ENCODE results near the gene SMIM35. TPM values are rescaled to one million over a fixed set of nuclear protein-coding genes. Genes with fewer than 3 reads are reported as not detected.

Gene SMIM35
- total RNA-seq, 1 experiment from 2014 or later, result not detected

- Histone ChIP-seq H3K4me1 (replicated peaks; ENCODE audit: insufficient read depth) (no peaks in the 10 kb centered on the region), H3K9me2 (ENCODE audit: insufficient read depth) (no peaks in the 10 kb centered on the region), H3K4me3 (no peak overlapping the region), H3K9me3 (ENCODE audit: insufficient read depth, low read depth) (peaks cover 8% of the 10 kb centered on the region; the same call in 1 of the 2 replicates), H3K27ac (no peak overlapping the region), H3K27me3 (ENCODE audit: insufficient read depth, low read depth) (no peaks in the 10 kb centered on the region), H3F3A (ENCODE audit: insufficient read depth, low read depth) (no peaks in the 10 kb centered on the region), H2AFZ (no peak overlapping the region), H4K20me1 (ENCODE audit: insufficient read depth) (no peaks in the 10 kb centered on the region), H3K36me3 (ENCODE audit: low read depth) (no peaks in the 10 kb centered on the region), H3K79me2 (ENCODE audit: low read depth) (no peaks in the 10 kb centered on the region), H3K4me2 (no peak overlapping the region)
- CTCF ChIA-PET, result no interaction called here
- POLR2A ChIA-PET (ENCODE audit: unreplicated experiment), result no interaction called here
- TF ChIP-seq EZH2 (IDR thresholded peaks at IDR 0.05; ENCODE audit: low read depth), result no peak
- TF ChIP-seq, protein P1, sequence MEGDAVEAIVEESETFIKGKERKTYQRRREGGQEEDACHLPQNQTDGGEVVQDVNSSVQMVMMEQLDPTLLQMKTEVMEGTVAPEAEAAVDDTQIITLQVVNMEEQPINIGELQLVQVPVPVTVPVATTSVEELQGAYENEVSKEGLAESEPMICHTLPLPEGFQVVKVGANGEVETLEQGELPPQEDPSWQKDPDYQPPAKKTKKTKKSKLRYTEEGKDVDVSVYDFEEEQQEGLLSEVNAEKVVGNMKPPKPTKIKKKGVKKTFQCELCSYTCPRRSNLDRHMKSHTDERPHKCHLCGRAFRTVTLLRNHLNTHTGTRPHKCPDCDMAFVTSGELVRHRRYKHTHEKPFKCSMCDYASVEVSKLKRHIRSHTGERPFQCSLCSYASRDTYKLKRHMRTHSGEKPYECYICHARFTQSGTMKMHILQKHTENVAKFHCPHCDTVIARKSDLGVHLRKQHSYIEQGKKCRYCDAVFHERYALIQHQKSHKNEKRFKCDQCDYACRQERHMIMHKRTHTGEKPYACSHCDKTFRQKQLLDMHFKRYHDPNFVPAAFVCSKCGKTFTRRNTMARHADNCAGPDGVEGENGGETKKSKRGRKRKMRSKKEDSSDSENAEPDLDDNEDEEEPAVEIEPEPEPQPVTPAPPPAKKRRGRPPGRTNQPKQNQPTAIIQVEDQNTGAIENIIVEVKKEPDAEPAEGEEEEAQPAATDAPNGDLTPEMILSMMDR (conservative IDR thresholded peaks at IDR 0.05), result no peak
- intact Hi-C loops (cut with micrococcal nuclease; ENCODE audit: unreplicated experiment), result no loop called here
- BruUV-seq (replicated peaks), result no TSS peak
- no peak for DNase-seq
These were observed 9.2 kb upstream of the SMIM35 start for GRCh38 chr11:118095967-118096367.

DNA sequence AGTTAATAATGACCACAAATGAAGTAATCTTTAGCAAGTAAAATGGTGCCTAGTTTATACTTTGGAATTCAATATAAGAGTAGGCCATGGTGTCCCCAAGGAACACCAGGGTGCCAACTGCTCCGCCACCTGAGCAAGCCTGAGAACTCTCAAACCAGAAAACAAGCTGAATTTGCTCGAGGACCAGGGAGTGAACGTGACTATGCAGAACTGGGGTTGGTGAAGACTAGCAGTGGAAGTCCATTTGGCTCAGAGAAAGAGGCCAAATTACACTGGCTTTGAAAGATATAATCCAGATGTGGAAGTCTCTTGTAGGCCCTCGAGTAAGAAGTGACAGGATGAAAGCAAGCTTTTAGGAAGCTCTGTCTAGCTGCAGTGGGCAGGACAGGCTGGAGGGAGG, 8.7 kb upstream of the SMIM35 start:
- Histone ChIP-seq H3K4me3 (no peak overlapping the region), H4K20me1 (ENCODE audit: insufficient read depth) (no peaks in the 10 kb centered on the region), H3K9me3 (ENCODE audit: insufficient read depth, low read depth) (peaks cover 9% of the 10 kb centered on the region; the same call in 1 of the 2 replicates), H3K36me3 (ENCODE audit: low read depth) (no peaks in the 10 kb centered on the region), H3K27ac (no peak overlapping the region), H3K79me2 (ENCODE audit: low read depth) (no peaks in the 10 kb centered on the region), H3K4me2 (no peak overlapping the region), H3K4me1 (replicated peaks; ENCODE audit: insufficient read depth) (no peaks in the 10 kb centered on the region), H3K27me3 (ENCODE audit: insufficient read depth, low read depth) (no peaks in the 10 kb centered on the region), H3K9me2 (ENCODE audit: insufficient read depth) (no peaks in the 10 kb centered on the region), H2AFZ (no peak overlapping the region), H3F3A (ENCODE audit: insufficient read depth, low read depth) (no peaks in the 10 kb centered on the region)
- no peak for TF ChIP-seq EZH2 (IDR thresholded peaks at IDR 0.05; ENCODE audit: low read depth)
- ChIA-PET CTCF (no interaction called here), POLR2A (ENCODE audit: unreplicated experiment) (no interaction called here)
- intact Hi-C loops (cut with micrococcal nuclease; ENCODE audit: unreplicated experiment), result no loop called here
- no TSS peak for BruUV-seq (replicated peaks)
- DNase-seq, result peak in 1 of 2 experiments; percentile 35

GRCh38 chr11:118092907-118093571, 6.3 kb upstream of the SMIM35 start:
- ChIA-PET CTCF (no interaction called here), POLR2A (ENCODE audit: unreplicated experiment) (no interaction called here)
- Histone ChIP-seq H3K9me2 (ENCODE audit: insufficient read depth) (no peaks in the 10 kb centered on the region), H3F3A (ENCODE audit: insufficient read depth, low read depth) (no peaks in the 10 kb centered on the region), H3K27me3 (ENCODE audit: insufficient read depth, low read depth) (no peaks in the 10 kb centered on the region), H3K4me2 (no peak overlapping the region), H3K4me3 (no peak overlapping the region), H3K27ac (no peak overlapping the region), H3K79me2 (ENCODE audit: low read depth) (no peaks in the 10 kb centered on the region), H4K20me1 (ENCODE audit: insufficient read depth) (no peaks in the 10 kb centered on the region), H3K9me3 (ENCODE audit: insufficient read depth, low read depth) (peaks cover 19% of the 10 kb centered on the region), H3K4me1 (replicated peaks; ENCODE audit: insufficient read depth) (peaks cover 12% of the 10 kb centered on the region), H3K36me3 (ENCODE audit: low read depth) (no peaks in the 10 kb centered on the region), H2AFZ (no peak overlapping the region)
- peak in 1 of 2 experiments; percentile 33 for DNase-seq
- intact Hi-C loops (cut with micrococcal nuclease; ENCODE audit: unreplicated experiment), result no loop called here
- TF ChIP-seq, protein P1 (conservative IDR thresholded peaks at IDR 0.05), result no peak
- TF ChIP-seq EZH2 (IDR thresholded peaks at IDR 0.05; ENCODE audit: low read depth), result no peak
- BruUV-seq (replicated peaks), result no TSS peak

DNA sequence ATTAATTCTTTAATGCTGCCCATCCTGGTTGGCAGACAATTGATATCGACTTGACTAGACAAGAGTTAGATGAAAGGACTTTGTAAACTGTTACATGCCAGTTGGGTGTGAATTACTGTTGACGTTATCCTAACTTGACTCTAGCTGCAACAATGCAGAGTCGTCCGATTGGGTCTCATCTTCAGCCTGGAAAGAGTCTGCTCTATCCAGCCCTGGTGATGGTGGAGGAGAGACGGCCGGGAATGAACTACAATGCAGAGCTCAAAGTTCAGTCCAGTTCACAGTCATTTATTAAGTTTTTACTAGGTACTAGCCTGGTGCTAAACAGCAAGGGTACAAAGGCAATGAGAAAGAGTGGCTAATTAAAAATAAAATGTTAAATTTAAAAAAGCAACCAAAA, 4.9 kb upstream of the SMIM35 start:
- intact Hi-C loops (cut with micrococcal nuclease; ENCODE audit: unreplicated experiment), result no loop called here
- no peaks in the 10 kb centered on the region for H3K36me3 ChIP-seq (ENCODE audit: low read depth)
- no peak for DNase-seq
- H3F3A ChIP-seq (ENCODE audit: insufficient read depth, low read depth), result no peaks in the 10 kb centered on the region
- H3K9me2 ChIP-seq (ENCODE audit: insufficient read depth), result no peaks in the 10 kb centered on the region
- ChIA-PET CTCF (interaction anchor here (0.5 kb wide), 1 partner anchor 557 kb away, joined by 3 read pairs; no protein-coding TSS in a partner anchor), POLR2A (ENCODE audit: unreplicated experiment) (no interaction called here)
- H3K4me3 ChIP-seq, result no peak overlapping the region
- peaks cover 15% of the 10 kb centered on the region for H3K4me1 ChIP-seq (replicated peaks; ENCODE audit: insufficient read depth)
- TF ChIP-seq, protein P1 (conservative IDR thresholded peaks at IDR 0.05), result no peak
- no peak for TF ChIP-seq EZH2 (IDR thresholded peaks at IDR 0.05; ENCODE audit: low read depth)
- H3K9me3 ChIP-seq (ENCODE audit: insufficient read depth, low read depth), result peaks cover 30% of the 10 kb centered on the region
- no peaks in the 10 kb centered on the region for H3K79me2 ChIP-seq (ENCODE audit: low read depth)
- no peak overlapping the region for H3K27ac ChIP-seq
- H4K20me1 ChIP-seq (ENCODE audit: insufficient read depth), result no peaks in the 10 kb centered on the region
- H3K27me3 ChIP-seq (ENCODE audit: insufficient read depth, low read depth), result no peaks in the 10 kb centered on the region
- H3K4me2 ChIP-seq, result no peak overlapping the region
- no peak overlapping the region for H2AFZ ChIP-seq
- no TSS peak for BruUV-seq (replicated peaks)

Data from PC-9 (cell line).